Panc1 (cell line): ENCODE measurements around the gene MAT2A.

Experiments used
- POLR2AphosphoS5 ChIP-seq: IDR thresholded peaks from 2 replicates; pipeline ENCODE4 v1.6.1; 2012; ENCODE audit warnings: mild to moderate bottlenecking, low read depth, low read length, moderate library complexity
- REST ChIP-seq, 2 experiments: IDR thresholded peaks; 2 replicates each; pipeline ENCODE4 v1.6.1; 2011 to 2012; ENCODE audit warnings: low read depth in 2 of 2, control low read depth in 1 of 2, low read length in 1 of 2, mild to moderate bottlenecking in 1 of 2, moderate library complexity in 1 of 2; ENCODE audit not compliant: insufficient read depth in 1 of 2
- TF ChIP-seq, protein P1 (sequence below): fragments of 450-650 bp; IDR thresholded peaks from 2 replicates; pipeline ENCODE4 v1.5.1; 2017; ENCODE audit warnings: mild to moderate bottlenecking

DNA sequence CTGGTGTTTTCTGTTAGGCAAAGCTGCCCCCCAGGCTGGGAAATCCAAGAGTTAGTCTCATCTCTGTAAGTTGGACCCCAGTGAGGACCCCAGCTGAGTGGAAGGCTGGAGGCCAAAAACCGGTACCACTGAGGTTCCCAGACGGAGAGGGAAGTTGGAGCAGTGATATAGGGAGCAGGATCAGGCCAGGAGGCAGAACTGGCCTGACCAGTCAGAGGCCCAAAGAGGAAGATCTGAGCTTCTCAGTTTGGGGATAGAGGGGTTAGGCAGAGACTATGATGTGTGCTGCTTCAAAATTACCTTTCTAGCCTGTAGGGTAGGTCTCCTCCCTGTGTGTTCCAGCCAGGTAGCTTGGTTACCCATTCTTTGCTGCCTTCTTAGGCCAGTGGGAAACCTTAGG lies 52.0 kb downstream of the MAT2A start:
- TF ChIP-seq, protein P1, sequence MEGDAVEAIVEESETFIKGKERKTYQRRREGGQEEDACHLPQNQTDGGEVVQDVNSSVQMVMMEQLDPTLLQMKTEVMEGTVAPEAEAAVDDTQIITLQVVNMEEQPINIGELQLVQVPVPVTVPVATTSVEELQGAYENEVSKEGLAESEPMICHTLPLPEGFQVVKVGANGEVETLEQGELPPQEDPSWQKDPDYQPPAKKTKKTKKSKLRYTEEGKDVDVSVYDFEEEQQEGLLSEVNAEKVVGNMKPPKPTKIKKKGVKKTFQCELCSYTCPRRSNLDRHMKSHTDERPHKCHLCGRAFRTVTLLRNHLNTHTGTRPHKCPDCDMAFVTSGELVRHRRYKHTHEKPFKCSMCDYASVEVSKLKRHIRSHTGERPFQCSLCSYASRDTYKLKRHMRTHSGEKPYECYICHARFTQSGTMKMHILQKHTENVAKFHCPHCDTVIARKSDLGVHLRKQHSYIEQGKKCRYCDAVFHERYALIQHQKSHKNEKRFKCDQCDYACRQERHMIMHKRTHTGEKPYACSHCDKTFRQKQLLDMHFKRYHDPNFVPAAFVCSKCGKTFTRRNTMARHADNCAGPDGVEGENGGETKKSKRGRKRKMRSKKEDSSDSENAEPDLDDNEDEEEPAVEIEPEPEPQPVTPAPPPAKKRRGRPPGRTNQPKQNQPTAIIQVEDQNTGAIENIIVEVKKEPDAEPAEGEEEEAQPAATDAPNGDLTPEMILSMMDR: no peak
- TF ChIP-seq REST (IDR thresholded peaks at IDR 0.05; ENCODE audit: insufficient read depth in 1 of 2, low read depth in 2 of 2, low read length in 1 of 2) (no peak), POLR2AphosphoS5 (no peak)
